Heart right ventricle (tissue), 16 donors: ENCODE measurements around the gene NEDD8. TPM values are rescaled to one million over a fixed set of nuclear protein-coding genes. Genes with fewer than 3 reads are reported as not detected.

Experiments used
- ATAC-seq, 8 donors: fragments of 200-7000 bp; cut with Tn5 transposase; one replicate each; pipeline ENCODE4 v1.9.1; 2020; ENCODE audit warnings: mild to moderate bottlenecking in 8 of 8, moderate library complexity in 8 of 8, moderate number of reproducible peaks in 1 of 8
- DNase-seq, 2 donors: peaks; one replicate each; pipeline ENCODE4 v3.0.0-alpha.2; 2020
- H3K27ac ChIP-seq, 10 donors: fragments of 200-600 bp; sonication (generic) in 2 of 10; one replicate each; pipeline versions ENCODE4 v1.5.0 to v1.8.0; 2020 to 2022; ENCODE audit warnings: mild to moderate bottlenecking in 3 of 10
- H3K27me3 ChIP-seq, 7 donors: fragments of 200-600 bp; one replicate each; pipeline ENCODE4 v1.8.0; 2021 to 2022; ENCODE audit warnings: mild to moderate bottlenecking in 2 of 7
- H3K36me3 ChIP-seq, 9 donors: fragments of 200-600 bp; sonication (generic) in 1 of 9; one replicate each; pipeline versions ENCODE4 v1.5.0 to v1.8.0; 2020 to 2022; ENCODE audit warnings: mild to moderate bottlenecking in 2 of 9
- H3K4me1 ChIP-seq, 9 donors: fragments of 200-600 bp; sonication (generic) in 1 of 9; one replicate each; pipeline versions ENCODE4 v1.5.0 to v1.8.0; 2020 to 2022; ENCODE audit warnings: mild to moderate bottlenecking in 4 of 9
- H3K4me3 ChIP-seq, 10 donors: fragments of 200-600 bp; sonication (generic) in 2 of 10; one replicate each; pipeline versions ENCODE4 v1.5.0 to v1.8.0; 2020 to 2022; ENCODE audit warnings: mild to moderate bottlenecking in 7 of 10, moderate library complexity in 2 of 10
- H3K9me3 ChIP-seq, 11 donors: fragments of 200-600 bp in 10 of 11; sonication (generic) in 2 of 11; one replicate each; pipeline versions ENCODE4 v1.5.0 to v1.8.0; 2013 to 2022; ENCODE audit warnings: mild to moderate bottlenecking in 2 of 11, control low read depth in 1 of 11, moderate library complexity in 1 of 11
- WGBS, 2 donors: extraction: QIAGEN DNeasy Blood & Tissue Kit; methylation state at CpG; one replicate each; pipeline ENCODE4 v1.1.7; 2013; ENCODE audit warnings: inconsistent platforms in 1 of 2; 5-methylcytosine and 5-hydroxymethylcytosine counted together
- intact Hi-C, 10 donors: fragments of 100-400 bp; cut with DNase I; formaldehyde crosslinking; loops; one replicate each; pipeline versions ENCODE4 v1.11.1 to v1.14.2; 2022
- polyA plus RNA-seq, 2 donors: library from polyadenylated mRNA; stranded (reverse); fragments of 200-250 nt; gene quantifications; one replicate each; pipeline ENCODE4 v1.2.3, GENCODE V29; 2013
- total RNA-seq, 10 donors: library from RNA; stranded (reverse); fragmentation: NEBNext Ultra II Directional in 3 of 10; extraction: Animal tissue kit (Norgen Biotek cat#: 25700) in 3 of 10; gene quantifications; one replicate each; pipeline versions ENCODE4 v1.2.1 to v1.2.4, GENCODE V29; 2021 to 2023
- TF ChIP-seq, protein P1 (sequence below), 9 donors: fragments of 200-600 bp; sonication (generic) in 2 of 9; IDR thresholded peaks; one replicate each; pipeline versions ENCODE4 v1.5.0 to v1.8.0; 2021 to 2022; ENCODE audit warnings: antibody characterized with exemption in 9 of 9, mild to moderate bottlenecking in 5 of 9, moderate library complexity in 1 of 9
- donor health status: Arrhythmogenic right ventricular cardiomyopathy.
- donor health status: ischemic (EF 13 %, LVEDD 7.1; RV severe dilation, severe dysfunction).
- donor health status: healthy with polysubstance abuse.
- donor health status: DM: no; HTN: yes; CAD: no.
- donor health status: DM: no; HTN: no; CAD: no.
- donor health status: ischemic (EF 25% LVEDD 6.9; RV normal size, moderate dysfunction).
- donor health status: ischemic (EF 25% LVEDD 5.7; RV mildly dilated, moderate dysfunction).
- donor health status: healthy.
- donor health status: DM: yes; HTN: yes; CAD: no.
- donor health status: Ischemic cardiomyopathy.
- donor health status: ischemic (EF 35%, LVEDD 5.7; RV mildly dilated, moderate dysfunction).
- donor health status: nonischemic (EF 11% LVEDD 7.7; RV severe dilation, severe dysfunction).
- donor health status: DM: yes; HTN: yes; CAD: no.
- donor health status: PGD.
- donor health status: ischemic (EF 29% LVEDD 5.4; RV normal size, mild dysfunction).
- donor health status: nonischemic (EF 23%, LVEDD 6.1; RV moderate dilation, normal function).

The NEDD8 gene
- total and polyA plus RNA-seq, 12 donors = 154 to 325 (median 199) TPM

DNA sequence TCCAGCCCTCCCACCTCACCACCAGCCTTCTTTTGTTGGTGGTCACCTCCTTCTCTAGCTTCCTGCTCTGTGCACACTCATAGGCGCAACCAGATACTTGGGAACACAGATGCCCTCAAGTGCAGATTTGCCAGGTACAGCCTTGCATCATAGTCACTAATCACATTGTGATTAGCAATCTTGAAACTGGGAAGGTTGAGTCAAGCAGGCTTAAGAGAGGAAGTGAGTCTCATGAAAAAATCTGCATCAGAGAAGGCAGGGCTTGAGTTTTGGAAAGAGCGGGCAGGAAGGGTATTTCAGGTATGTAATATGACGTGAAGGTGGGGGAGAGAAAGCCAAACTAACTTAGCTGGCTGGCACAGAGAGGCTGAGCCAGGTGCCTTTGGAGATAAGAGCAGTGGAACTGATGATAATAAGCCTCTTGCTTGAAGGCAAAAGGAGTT is 42.0 kb upstream of the NEDD8 start:
- peaks cover 0 to 8% (median 0%) of the 10 kb centered on the region in 9 donors for H3K36me3 ChIP-seq
- peak overlapping the region in 2 of 10 donors; percentile 13 to 68 for H3K27ac ChIP-seq
- peaks cover 0 to 84% (median 16%) of the 10 kb centered on the region in 9 donors for H3K4me1 ChIP-seq
- DNase-seq (no peak), ATAC-seq (peak in 2 of 8 donors; percentile 12 to 23)
- intact Hi-C loops = no loop called here
- H3K4me3 ChIP-seq = no peak overlapping the region
- no peaks in the 10 kb centered on the region for H3K9me3 ChIP-seq
- TF ChIP-seq, protein P1, sequence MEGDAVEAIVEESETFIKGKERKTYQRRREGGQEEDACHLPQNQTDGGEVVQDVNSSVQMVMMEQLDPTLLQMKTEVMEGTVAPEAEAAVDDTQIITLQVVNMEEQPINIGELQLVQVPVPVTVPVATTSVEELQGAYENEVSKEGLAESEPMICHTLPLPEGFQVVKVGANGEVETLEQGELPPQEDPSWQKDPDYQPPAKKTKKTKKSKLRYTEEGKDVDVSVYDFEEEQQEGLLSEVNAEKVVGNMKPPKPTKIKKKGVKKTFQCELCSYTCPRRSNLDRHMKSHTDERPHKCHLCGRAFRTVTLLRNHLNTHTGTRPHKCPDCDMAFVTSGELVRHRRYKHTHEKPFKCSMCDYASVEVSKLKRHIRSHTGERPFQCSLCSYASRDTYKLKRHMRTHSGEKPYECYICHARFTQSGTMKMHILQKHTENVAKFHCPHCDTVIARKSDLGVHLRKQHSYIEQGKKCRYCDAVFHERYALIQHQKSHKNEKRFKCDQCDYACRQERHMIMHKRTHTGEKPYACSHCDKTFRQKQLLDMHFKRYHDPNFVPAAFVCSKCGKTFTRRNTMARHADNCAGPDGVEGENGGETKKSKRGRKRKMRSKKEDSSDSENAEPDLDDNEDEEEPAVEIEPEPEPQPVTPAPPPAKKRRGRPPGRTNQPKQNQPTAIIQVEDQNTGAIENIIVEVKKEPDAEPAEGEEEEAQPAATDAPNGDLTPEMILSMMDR (IDR thresholded peaks at IDR 0.05) = no peak
- no peaks in the 10 kb centered on the region for H3K27me3 ChIP-seq
- 53 to 66% methylated on average over 3 of the region's 3 CpGs for WGBS, 2 donors

DNA sequence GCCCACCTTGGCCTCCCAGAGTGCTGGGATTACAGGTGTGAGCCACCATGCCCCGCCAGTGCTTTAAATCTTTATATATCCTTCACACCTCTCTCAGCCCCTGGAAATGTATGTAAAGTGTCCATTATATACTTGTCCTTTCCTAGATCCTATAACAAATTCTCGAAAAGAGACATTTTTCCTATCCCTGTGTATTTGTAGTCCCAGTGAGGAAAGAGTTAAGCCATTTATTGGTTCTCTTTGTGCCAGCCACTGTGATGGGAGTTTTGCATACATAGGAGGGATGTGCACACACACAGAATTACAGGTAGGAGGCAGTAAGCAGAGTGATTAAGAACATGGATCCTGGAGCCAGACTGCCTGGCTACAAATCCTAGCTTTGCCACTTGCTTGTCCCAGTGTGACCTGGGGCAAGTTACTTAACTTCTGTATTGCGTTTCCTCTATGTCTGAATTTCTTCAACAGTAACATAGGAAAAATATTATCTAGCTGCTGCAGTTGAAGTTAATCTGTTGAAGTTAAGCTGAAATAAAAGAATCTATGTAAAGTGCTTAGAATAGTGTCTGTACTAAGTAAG is 41.3 kb upstream of the NEDD8 start:
- H3K4me1 ChIP-seq = peaks cover 0 to 78% (median 13%) of the 10 kb centered on the region in 9 donors
- peaks cover 0 to 14% (median 0%) of the 10 kb centered on the region in 9 donors for H3K36me3 ChIP-seq
- intact Hi-C loops = no loop called here
- H3K27ac ChIP-seq = peak overlapping the region in 2 of 10 donors; percentile 13 to 68
- no peaks in the 10 kb centered on the region for H3K9me3 ChIP-seq
- TF ChIP-seq, protein P1 (IDR thresholded peaks at IDR 0.05) = no peak
- no peak for DNase-seq
- 75 to 87% methylated on average over 3 of the region's 3 CpGs for WGBS, 2 donors
- H3K27me3 ChIP-seq = no peaks in the 10 kb centered on the region
- no peak overlapping the region for H3K4me3 ChIP-seq
- no peak for ATAC-seq

DNA sequence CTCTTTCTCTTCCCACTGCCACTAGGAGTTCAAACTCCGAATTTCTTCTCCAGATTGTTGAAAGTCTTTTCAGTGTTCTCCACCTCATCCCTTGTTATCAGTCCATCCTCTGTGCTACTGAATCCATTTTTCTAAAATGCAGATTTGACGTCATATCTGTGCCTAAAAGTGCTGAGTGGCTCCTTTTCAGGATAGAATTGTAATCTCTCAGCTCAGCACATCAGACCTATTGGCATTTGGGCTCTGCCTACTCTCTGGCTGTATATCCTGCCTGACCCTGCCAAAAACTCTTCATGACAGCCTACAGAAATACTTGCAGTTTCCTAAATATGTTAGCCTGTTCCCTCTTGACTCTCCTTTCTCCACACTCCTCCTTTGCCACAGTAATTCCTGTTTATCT is 40.3 kb upstream of the NEDD8 start:
- Histone ChIP-seq H3K4me1 (peaks cover 0 to 67% (median 13%) of the 10 kb centered on the region in 9 donors), H3K4me3 (no peak overlapping the region), H3K27me3 (no peaks in the 10 kb centered on the region), H3K36me3 (peaks cover 0 to 23% (median 0%) of the 10 kb centered on the region in 9 donors), H3K9me3 (no peaks in the 10 kb centered on the region), H3K27ac (peak overlapping the region in 1 of 10 donors; percentile 100)
- ATAC-seq = no peak
- TF ChIP-seq, protein P1 (IDR thresholded peaks at IDR 0.05) = no peak
- intact Hi-C loops = no loop called here
- WGBS, 2 donors = 90% methylated on average over 2 of the region's 2 CpGs
- DNase-seq = no peak

DNA sequence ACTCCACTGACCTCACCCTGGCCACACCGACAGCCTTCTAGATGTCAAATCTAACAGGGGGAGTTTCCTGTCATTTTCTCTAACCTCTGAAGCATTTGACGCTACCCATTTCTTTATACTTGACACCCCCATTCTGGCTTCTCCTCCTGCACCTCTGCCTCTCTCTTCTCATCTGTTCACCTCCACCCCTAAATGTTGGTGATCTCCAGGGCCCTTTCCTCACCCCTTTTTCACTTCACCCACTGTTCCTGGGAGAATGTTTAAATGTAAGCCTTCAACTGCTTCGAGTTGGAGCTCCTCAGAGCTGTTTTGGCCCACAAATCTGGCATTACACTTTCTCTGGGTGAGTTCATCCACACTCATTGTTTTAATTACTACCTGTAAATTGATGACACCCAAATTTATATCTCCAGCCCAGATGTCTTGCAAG is 39.7 kb upstream of the NEDD8 start:
- WGBS, 2 donors = 24 to 36% methylated on average over 3 of the region's 3 CpGs
- peaks cover 0 to 61% (median 13%) of the 10 kb centered on the region in 9 donors for H3K4me1 ChIP-seq
- peaks cover 0 to 30% (median 0%) of the 10 kb centered on the region in 9 donors for H3K36me3 ChIP-seq
- H3K27ac ChIP-seq = peak overlapping the region in 9 of 10 donors; percentile 95 to 100 (median 99)
- no peaks in the 10 kb centered on the region for H3K9me3 ChIP-seq
- no peaks in the 10 kb centered on the region for H3K27me3 ChIP-seq
- ATAC-seq (no peak), DNase-seq (no peak)
- intact Hi-C loops = loop anchor here in 1 of 10 donors (2.0 kb wide), 1 partner anchor 29 kb away; the partner anchor contains the start of gene TINF2
- peak overlapping the region; percentile 82 to 100 (median 94) for H3K4me3 ChIP-seq
- TF ChIP-seq, protein P1 (IDR thresholded peaks at IDR 0.05) = no peak
